Measurements from ENCODE around the gene TRIM37. TPM values are rescaled to one million over a fixed set of nuclear protein-coding genes. Genes with fewer than 3 reads are reported as not detected.

TRIM37 gene
- total RNA-seq, 1 donor from 2014 or later = 35.6 TPM

DNA sequence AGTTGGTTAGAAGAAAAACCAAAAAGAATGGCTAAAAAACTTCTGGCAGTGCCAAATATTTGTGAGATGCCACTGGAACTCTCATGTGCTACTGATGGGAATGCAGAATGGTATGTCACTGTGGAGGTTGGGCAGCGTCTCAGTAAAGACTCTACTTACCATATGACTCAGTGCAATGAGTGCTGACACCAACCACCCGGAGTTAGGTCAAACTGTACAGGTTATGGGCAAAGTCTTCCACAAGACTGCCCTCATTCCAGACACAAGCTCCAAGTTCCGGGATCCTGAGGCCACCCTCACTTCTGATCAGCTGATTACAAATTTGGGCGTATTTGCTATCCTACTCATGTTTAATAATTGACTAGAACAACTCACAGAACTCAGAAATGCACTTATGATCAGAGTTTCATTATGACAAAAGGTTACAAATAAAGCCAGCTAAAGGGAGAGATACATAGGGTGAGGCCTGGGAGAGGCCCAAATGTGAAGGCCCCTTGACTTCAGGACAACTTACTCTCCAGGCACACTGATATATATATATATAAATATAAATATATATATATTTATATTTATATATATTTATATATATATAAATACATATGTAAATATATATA lies 114.9 kb downstream of the TRIM37 start:
- no peak for DNase-seq
- Mint-ChIP-seq H3K36me3 (ENCODE audit: unreplicated experiment) (no peaks in the 10 kb centered on the region), H3K4me3 (ENCODE audit: unreplicated experiment) (no peak overlapping the region), H3K27me3 (ENCODE audit: unreplicated experiment) (no peaks in the 10 kb centered on the region), H3K4me1 (ENCODE audit: low read depth, unreplicated experiment) (peaks cover 9% of the 10 kb centered on the region), H3K9me3 (ENCODE audit: unreplicated experiment) (peaks cover 6% of the 10 kb centered on the region), H3K27ac (ENCODE audit: unreplicated experiment) (no peak overlapping the region)
- TF ChIP-seq, protein P1, sequence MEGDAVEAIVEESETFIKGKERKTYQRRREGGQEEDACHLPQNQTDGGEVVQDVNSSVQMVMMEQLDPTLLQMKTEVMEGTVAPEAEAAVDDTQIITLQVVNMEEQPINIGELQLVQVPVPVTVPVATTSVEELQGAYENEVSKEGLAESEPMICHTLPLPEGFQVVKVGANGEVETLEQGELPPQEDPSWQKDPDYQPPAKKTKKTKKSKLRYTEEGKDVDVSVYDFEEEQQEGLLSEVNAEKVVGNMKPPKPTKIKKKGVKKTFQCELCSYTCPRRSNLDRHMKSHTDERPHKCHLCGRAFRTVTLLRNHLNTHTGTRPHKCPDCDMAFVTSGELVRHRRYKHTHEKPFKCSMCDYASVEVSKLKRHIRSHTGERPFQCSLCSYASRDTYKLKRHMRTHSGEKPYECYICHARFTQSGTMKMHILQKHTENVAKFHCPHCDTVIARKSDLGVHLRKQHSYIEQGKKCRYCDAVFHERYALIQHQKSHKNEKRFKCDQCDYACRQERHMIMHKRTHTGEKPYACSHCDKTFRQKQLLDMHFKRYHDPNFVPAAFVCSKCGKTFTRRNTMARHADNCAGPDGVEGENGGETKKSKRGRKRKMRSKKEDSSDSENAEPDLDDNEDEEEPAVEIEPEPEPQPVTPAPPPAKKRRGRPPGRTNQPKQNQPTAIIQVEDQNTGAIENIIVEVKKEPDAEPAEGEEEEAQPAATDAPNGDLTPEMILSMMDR (IDR thresholded peaks at IDR 0.05; ENCODE audit: partially characterized antibody, unreplicated experiment) = no peak

GRCh38 chr17:58989629-58990028 lies 117.1 kb downstream of the TRIM37 start:
- H3K27ac Mint-ChIP-seq (ENCODE audit: unreplicated experiment) = no peak overlapping the region
- H3K4me1 Mint-ChIP-seq (ENCODE audit: low read depth, unreplicated experiment) = peaks cover 9% of the 10 kb centered on the region
- no peak overlapping the region for H3K4me3 Mint-ChIP-seq (ENCODE audit: unreplicated experiment)
- peaks cover 5% of the 10 kb centered on the region for H3K9me3 Mint-ChIP-seq (ENCODE audit: unreplicated experiment)
- H3K27me3 Mint-ChIP-seq (ENCODE audit: unreplicated experiment) = peaks cover 1% of the 10 kb centered on the region
- no peak for DNase-seq
- no peaks in the 10 kb centered on the region for H3K36me3 Mint-ChIP-seq (ENCODE audit: unreplicated experiment)
- TF ChIP-seq, protein P1 (IDR thresholded peaks at IDR 0.05; ENCODE audit: partially characterized antibody, unreplicated experiment) = no peak

DNA sequence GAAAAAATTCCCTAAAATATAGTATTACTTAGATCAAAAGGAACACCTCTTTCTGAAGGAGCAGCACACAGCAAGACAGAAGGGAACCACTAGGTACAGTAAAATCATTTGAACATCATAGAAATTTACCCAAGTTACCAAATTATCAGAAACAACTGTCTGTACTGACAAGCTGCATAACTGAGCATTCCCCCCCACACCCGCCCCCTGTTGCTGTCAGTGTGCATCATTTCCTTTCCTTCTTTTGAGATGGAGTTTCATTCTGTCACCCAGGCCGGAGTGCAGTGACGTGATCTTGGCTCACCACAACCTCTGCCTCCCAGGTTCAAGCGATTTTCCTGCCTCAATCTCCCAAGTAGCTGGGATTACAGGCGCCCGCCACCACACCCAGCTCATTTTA lies 120.7 kb downstream of the TRIM37 start:
- Mint-ChIP-seq H3K27ac (ENCODE audit: unreplicated experiment) (no peak overlapping the region), H3K9me3 (ENCODE audit: unreplicated experiment) (peaks cover 5% of the 10 kb centered on the region), H3K4me3 (ENCODE audit: unreplicated experiment) (no peak overlapping the region), H3K4me1 (ENCODE audit: low read depth, unreplicated experiment) (peaks cover 9% of the 10 kb centered on the region), H3K36me3 (ENCODE audit: unreplicated experiment) (no peaks in the 10 kb centered on the region), H3K27me3 (ENCODE audit: unreplicated experiment) (peaks cover 1% of the 10 kb centered on the region)
- TF ChIP-seq, protein P1 (IDR thresholded peaks at IDR 0.05; ENCODE audit: partially characterized antibody, unreplicated experiment) = no peak
- DNase-seq = no peak

- Mint-ChIP-seq H3K27ac (ENCODE audit: unreplicated experiment) (no peak overlapping the region), H3K36me3 (ENCODE audit: unreplicated experiment) (no peaks in the 10 kb centered on the region), H3K27me3 (ENCODE audit: unreplicated experiment) (peaks cover 1% of the 10 kb centered on the region), H3K4me1 (ENCODE audit: low read depth, unreplicated experiment) (peaks cover 9% of the 10 kb centered on the region), H3K4me3 (ENCODE audit: unreplicated experiment) (no peak overlapping the region), H3K9me3 (ENCODE audit: unreplicated experiment) (peaks cover 5% of the 10 kb centered on the region)
- no peak for DNase-seq
- TF ChIP-seq, protein P1 (IDR thresholded peaks at IDR 0.05; ENCODE audit: partially characterized antibody, unreplicated experiment) = no peak
These were observed 121.3 kb downstream of the TRIM37 start for GRCh38 chr17:58985367-58985766.

DNA sequence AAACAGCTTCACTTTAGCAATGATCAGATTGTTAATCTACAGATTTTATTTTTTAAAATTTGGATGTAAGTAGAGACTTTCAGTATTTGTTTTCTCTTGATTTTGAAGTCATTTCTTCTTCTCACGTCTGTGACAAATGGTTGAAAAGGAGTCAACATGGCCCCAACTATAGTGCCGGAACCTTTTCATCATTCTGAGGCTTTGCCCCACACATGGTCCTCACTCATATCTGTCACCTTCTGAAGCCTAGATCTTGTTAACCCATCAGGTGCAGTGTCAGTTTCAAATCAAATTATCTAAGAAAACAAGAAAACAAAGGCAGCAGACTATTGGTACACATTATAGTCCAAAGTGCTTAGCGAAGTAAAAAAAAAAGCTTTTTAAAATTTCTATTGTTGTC lies 124.1 kb downstream of the TRIM37 start:
- Mint-ChIP-seq H3K4me3 (ENCODE audit: unreplicated experiment) (no peak overlapping the region), H3K4me1 (ENCODE audit: low read depth, unreplicated experiment) (peaks cover under 1% of the 10 kb centered on the region), H3K9me3 (ENCODE audit: unreplicated experiment) (peaks cover 1% of the 10 kb centered on the region), H3K27me3 (ENCODE audit: unreplicated experiment) (peaks cover 3% of the 10 kb centered on the region), H3K36me3 (ENCODE audit: unreplicated experiment) (no peaks in the 10 kb centered on the region), H3K27ac (ENCODE audit: unreplicated experiment) (no peak overlapping the region)
- TF ChIP-seq, protein P1 (IDR thresholded peaks at IDR 0.05; ENCODE audit: partially characterized antibody, unreplicated experiment) = no peak
- DNase-seq = no peak

Data from glutamatergic neuron (in vitro differentiated cells).